Activated effector memory CD4-positive, alpha-beta T cell treated with anti-CD3 and anti-CD28 coated beads, Interleukin-2, amount 50 U/mL, for 16 hours (primary cell): ENCODE measurements around the gene UPK3BL2.
A peak's percentile ranks its signal among the peaks of the same experiment; 100 is the strongest.
"Not testable (repeated sequence)": the region's sequence is repeated elsewhere in the genome, so short reads cannot be mapped to it uniquely, and the experiment has no call there.

Experiments used
- DNase-seq: peaks from one replicate; pipeline ENCODE4 v3.0.0-alpha.2; 2020

Gene UPK3BL2

GRCh38 chr7:102527822-102528793 lies 15.4 kb downstream of the UPK3BL2 start:
- DNase-seq, result peak; percentile 57

- peak; percentile 19 for DNase-seq
Observed at GRCh38 chr7:102527182-102527581, 16.3 kb downstream of the UPK3BL2 start.

- DNase-seq, result peak; percentile 55
Observed at GRCh38 chr7:102524803-102525202, 18.7 kb downstream of the UPK3BL2 start.

GRCh38 chr7:102520797-102521196 lies 22.7 kb downstream of the UPK3BL2 start:
- DNase-seq, result not testable (repeated sequence)

GRCh38 chr7:102517550-102518147 lies 25.8 kb downstream of the UPK3BL2 start, which contains the start of gene RASA4B:
Gene RASA4B (minus strand): TSS chr7:102517777. CDS start chr7:102517710, 67 bp downstream.
- peak; percentile 64 for DNase-seq

GRCh38 chr7:102516951-102517350 lies 26.5 kb downstream of the UPK3BL2 start:
- DNase-seq, result not testable (repeated sequence)

- DNase-seq, result not testable (repeated sequence)
Observed at GRCh38 chr7:102515889-102516288, 27.6 kb downstream of the UPK3BL2 start.

GRCh38 chr7:102514881-102515721 lies 28.4 kb downstream of the UPK3BL2 start:
- DNase-seq, result not testable (repeated sequence)

GRCh38 chr7:102512642-102513221 lies 30.8 kb downstream of the UPK3BL2 start:
- DNase-seq, result peak; percentile 60

- DNase-seq, result not testable (repeated sequence)
Observed at GRCh38 chr7:102511860-102512522, 31.5 kb downstream of the UPK3BL2 start.

- DNase-seq, result peak; percentile 31
Observed at GRCh38 chr7:102510575-102510974, 32.9 kb downstream of the UPK3BL2 start.

GRCh38 chr7:102507410-102508088 lies 35.9 kb downstream of the UPK3BL2 start:
- peak; percentile 50 for DNase-seq

- DNase-seq, result peak; percentile 47
Observed at GRCh38 chr7:102505298-102506185, 38.0 kb downstream of the UPK3BL2 start.

GRCh38 chr7:102503141-102503540 lies 40.4 kb downstream of the UPK3BL2 start:
- DNase-seq, result not testable (repeated sequence)

- not testable (repeated sequence) for DNase-seq
Observed at GRCh38 chr7:102498321-102498720, 45.2 kb downstream of the UPK3BL2 start.

GRCh38 chr7:102497308-102497707 lies 46.2 kb downstream of the UPK3BL2 start:
- not testable (repeated sequence) for DNase-seq

GRCh38 chr7:102496861-102497260 lies 46.6 kb downstream of the UPK3BL2 start:
- not testable (repeated sequence) for DNase-seq

- DNase-seq, result not testable (repeated sequence)
Observed at GRCh38 chr7:102494473-102495149, 48.9 kb downstream of the UPK3BL2 start.

- not testable (repeated sequence) for DNase-seq
Observed at GRCh38 chr7:102494026-102494425, 49.5 kb downstream of the UPK3BL2 start.
